Measurements from ENCODE around the gene ORM1.
"Not testable (repeated sequence)": the region's sequence is repeated elsewhere in the genome, so short reads cannot be mapped to it uniquely, and the experiment has no call there.

The ORM1 gene

GRCh38 chr9:114327749-114328148, 4.9 kb downstream of the ORM1 start:
- TF ChIP-seq, protein P1, sequence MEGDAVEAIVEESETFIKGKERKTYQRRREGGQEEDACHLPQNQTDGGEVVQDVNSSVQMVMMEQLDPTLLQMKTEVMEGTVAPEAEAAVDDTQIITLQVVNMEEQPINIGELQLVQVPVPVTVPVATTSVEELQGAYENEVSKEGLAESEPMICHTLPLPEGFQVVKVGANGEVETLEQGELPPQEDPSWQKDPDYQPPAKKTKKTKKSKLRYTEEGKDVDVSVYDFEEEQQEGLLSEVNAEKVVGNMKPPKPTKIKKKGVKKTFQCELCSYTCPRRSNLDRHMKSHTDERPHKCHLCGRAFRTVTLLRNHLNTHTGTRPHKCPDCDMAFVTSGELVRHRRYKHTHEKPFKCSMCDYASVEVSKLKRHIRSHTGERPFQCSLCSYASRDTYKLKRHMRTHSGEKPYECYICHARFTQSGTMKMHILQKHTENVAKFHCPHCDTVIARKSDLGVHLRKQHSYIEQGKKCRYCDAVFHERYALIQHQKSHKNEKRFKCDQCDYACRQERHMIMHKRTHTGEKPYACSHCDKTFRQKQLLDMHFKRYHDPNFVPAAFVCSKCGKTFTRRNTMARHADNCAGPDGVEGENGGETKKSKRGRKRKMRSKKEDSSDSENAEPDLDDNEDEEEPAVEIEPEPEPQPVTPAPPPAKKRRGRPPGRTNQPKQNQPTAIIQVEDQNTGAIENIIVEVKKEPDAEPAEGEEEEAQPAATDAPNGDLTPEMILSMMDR (IDR thresholded peaks at IDR 0.05; ENCODE audit: low read depth, low read length, missing control alignments), result no peak
- in situ Hi-C loops (cut with HindIII; ENCODE audit: low sequenced_read_pairs), result no loop called here
- H3K4me3 ChIP-seq (ENCODE audit: low read depth, low read length), result no peak overlapping the region
- no peak for DNase-seq (ENCODE audit: low read depth)

DNA sequence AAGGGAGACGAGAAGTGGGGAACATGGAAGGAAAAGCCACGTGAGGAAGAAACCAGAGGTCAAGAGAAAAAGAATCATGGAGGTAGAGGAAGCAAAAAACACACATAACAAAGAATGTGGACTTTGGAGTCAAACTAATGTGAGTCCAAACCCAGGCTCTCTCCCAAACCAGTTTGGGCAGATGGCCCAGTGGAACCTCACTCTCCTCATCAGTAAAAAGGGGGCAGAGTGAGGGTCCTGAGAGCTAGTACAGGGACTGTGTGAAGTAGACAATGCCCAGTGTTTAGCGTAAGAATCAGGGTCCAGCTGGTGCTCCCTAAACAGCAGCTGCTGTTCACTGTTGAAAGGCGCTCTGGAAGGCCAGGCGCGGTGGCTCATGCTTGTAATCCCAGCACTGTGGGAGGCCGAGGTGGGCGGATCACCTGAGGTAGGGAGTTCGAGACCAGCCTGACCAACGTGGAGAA, 5.5 kb downstream of the ORM1 start:
- H3K4me3 ChIP-seq (ENCODE audit: low read depth, low read length); in situ Hi-C loops (cut with HindIII; ENCODE audit: low sequenced_read_pairs); DNase-seq (ENCODE audit: low read depth): not testable (repeated sequence)

- DNase-seq (ENCODE audit: low read depth); H3K4me3 ChIP-seq (ENCODE audit: low read depth, low read length); in situ Hi-C loops (cut with HindIII; ENCODE audit: low sequenced_read_pairs): not testable (repeated sequence)
Observed at GRCh38 chr9:114328937-114329624, 6.2 kb downstream of the ORM1 start.

DNA sequence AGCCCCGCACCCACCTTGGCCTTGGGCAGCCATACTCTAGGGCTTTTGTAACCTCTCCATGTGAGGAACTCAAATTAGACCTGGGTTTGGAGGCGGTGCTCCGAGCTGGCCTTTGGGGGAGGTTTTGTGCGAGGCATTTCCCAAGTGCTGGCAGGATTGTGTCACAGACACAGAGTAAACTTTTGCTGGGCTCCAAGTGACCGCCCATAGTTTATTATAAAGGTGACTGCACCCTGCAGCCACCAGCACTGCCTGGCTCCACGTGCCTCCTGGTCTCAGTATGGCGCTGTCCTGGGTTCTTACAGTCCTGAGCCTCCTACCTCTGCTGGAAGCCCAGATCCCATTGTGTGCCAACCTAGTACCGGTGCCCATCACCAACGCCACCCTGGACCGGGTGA, 6.7 kb downstream of the ORM1 start, which contains the start of gene ORM2:
Gene ORM2 (plus strand): TSS at position 245 of the 398 bp plus-strand sequence. CDS start 36 bp downstream, at position 281.
- H3K4me3 ChIP-seq (ENCODE audit: low read depth, low read length); in situ Hi-C loops (cut with HindIII; ENCODE audit: low sequenced_read_pairs); DNase-seq (ENCODE audit: low read depth): not testable (repeated sequence)

- H3K4me3 ChIP-seq (ENCODE audit: low read depth, low read length), result no peak overlapping the region
- TF ChIP-seq, protein P1 (IDR thresholded peaks at IDR 0.05; ENCODE audit: low read depth, low read length, missing control alignments), result no peak
- in situ Hi-C loops (cut with HindIII; ENCODE audit: low sequenced_read_pairs), result no loop called here
- no peak for DNase-seq (ENCODE audit: low read depth)
Observed at GRCh38 chr9:114330636-114331035, 7.7 kb downstream of the ORM1 start.

DNA sequence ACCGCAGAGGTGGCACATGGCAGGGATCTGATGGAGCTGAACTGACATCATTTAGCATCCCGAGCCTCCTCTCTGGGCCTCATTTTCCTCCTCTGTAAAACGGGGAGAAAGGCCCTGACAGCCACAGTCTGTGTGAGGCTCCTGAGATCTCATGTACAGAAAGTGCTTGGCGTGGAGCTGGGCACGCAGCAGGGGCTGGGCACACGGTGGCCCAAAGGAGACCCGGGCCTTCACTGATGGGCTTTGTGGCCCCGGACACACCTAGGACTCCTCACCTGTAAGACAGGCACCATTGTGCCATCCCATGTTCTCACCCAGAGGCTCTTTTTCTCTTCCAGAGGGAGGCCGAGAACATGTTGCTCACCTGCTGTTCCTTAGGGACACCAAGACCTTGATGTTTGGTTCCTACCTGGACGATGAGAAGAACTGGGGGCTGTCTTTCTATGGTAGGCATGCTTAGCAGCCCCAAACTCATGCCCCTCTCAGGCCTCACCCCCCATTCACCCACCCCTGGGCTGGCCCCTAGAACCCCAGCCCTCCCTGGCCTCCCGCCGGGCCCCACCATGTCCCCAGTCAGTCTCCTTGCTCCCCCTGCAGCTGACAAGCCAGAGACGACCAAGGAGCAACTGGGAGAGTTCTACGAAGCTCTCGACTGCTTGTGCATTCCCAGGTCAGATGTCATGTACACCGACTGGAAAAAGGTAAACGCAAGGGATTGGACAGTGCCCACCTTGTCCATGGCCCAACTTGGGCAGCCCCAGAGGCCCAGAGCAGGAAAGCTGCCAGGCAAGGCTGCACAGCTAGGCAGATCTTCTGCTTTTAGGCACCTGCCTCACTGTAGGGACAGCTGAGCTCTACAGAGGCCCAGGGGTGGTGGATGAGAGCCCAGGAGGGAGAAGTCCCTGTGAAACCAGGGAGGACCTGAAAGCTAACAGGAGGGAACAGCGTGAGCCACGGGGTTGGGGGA, 8.6 kb downstream of the ORM1 start:
- in situ Hi-C loops (cut with HindIII; ENCODE audit: low sequenced_read_pairs); DNase-seq (ENCODE audit: low read depth); H3K4me3 ChIP-seq (ENCODE audit: low read depth, low read length): not testable (repeated sequence)

DNA sequence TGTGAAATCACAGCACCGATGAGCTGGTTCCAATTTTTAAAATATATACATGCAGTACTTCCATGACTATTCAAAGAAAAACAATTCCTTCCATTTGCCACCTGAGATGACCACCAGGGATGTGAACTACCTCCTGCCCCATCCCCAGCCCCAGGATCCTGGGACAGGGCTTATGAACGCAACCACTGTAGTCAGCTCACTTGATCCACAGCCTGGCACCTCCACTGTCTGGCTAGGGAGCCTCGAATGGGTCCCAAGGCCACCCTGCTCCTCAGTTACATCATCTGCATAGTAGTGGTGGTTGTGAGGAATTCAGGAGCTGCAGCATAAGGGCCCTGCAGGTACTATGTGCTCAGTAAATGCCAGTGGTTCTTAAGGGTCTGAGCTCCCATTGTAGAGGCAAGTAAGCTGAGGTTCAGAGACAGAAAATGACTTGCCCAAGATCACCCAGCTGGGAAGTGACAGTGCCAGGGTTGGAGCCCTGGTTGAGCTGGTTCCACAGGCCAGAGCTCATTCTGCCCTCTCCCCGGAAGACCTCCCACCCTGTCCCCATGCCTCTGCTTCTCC, 9.7 kb downstream of the ORM1 start:
- in situ Hi-C loops (cut with HindIII; ENCODE audit: low sequenced_read_pairs); H3K4me3 ChIP-seq (ENCODE audit: low read depth, low read length); DNase-seq (ENCODE audit: low read depth): not testable (repeated sequence)

GRCh38 chr9:114333718-114334117, 10.8 kb downstream of the ORM1 start:
- DNase-seq (ENCODE audit: low read depth); in situ Hi-C loops (cut with HindIII; ENCODE audit: low sequenced_read_pairs); H3K4me3 ChIP-seq (ENCODE audit: low read depth, low read length): not testable (repeated sequence)

DNA sequence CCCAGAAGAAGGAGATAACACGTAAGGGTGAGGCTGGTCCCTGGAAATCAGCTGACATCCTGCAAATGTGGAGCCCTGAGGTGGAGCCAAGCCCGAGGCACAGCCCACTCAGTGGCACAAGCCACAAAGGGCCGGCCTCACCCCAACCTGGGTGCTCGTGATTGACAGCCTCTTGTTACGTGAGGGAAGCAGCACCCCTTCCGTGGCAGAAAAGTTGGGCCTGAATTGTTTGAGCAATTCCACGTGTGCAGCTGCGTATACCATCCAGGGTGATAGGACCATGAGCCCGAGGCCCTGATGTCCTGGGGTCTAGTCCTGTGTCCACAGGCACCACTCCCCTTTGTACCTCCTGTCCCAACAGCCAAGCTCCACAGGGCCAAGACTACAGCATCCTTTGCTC, 11.6 kb downstream of the ORM1 start:
- DNase-seq (ENCODE audit: low read depth), result no peak
- no peak overlapping the region for H3K4me3 ChIP-seq (ENCODE audit: low read depth, low read length)
- in situ Hi-C loops (cut with HindIII; ENCODE audit: low sequenced_read_pairs), result no loop called here
- TF ChIP-seq, protein P1 (IDR thresholded peaks at IDR 0.05; ENCODE audit: low read depth, low read length, missing control alignments), result no peak

All from astrocyte of the cerebellum (primary cell).